Bronchial epithelial cell (primary cell): ENCODE data around the gene PTPN11. TPM values are rescaled to one million over a fixed set of nuclear protein-coding genes. Genes with fewer than 3 reads are reported as not detected.
"Not testable (repeated sequence)": the region's sequence is repeated elsewhere in the genome, so short reads cannot be mapped to it uniquely, and the experiment has no call there.

ENCODE experiments used
- DNase-seq: peaks from one replicate; pipeline ENCODE4 v3.0.0-alpha.2; 2010; ENCODE audit warnings: low read depth
- FAIRE-seq: peaks from 2 replicates; lab custom pipeline; 2011; peaks lifted over from hg19 to GRCh38; lab: Jason Lieb, UNC
- H3K27me3 ChIP-seq: 2 replicates; pipeline ENCODE4 v1.5.1; 2011; ENCODE audit warnings: low read length; ENCODE audit not compliant: control insufficient read depth, insufficient read depth
- H3K36me3 ChIP-seq: 2 replicates; pipeline ENCODE4 v1.5.1; 2011; ENCODE audit warnings: low read length; ENCODE audit not compliant: control insufficient read depth, insufficient read depth
- H3K4me3 ChIP-seq: 2 replicates; pipeline ENCODE4 v1.5.1; 2011; ENCODE audit warnings: mild to moderate bottlenecking, low read depth, low read length, control low read depth
- total RNA-seq: library from RNA; depleted of rRNA; stranded (reverse); fragments of >200 nt; gene quantifications from 2 replicates; pipeline ENCODE4 v1.2.1, GENCODE V29; 2014
- TF ChIP-seq, protein P1 (sequence below): IDR thresholded peaks from 2 replicates; pipeline ENCODE4 v1.5.1; 2011; ENCODE audit warnings: mild to moderate bottlenecking, moderate library complexity, low read length, control low read depth, inconsistent platforms; ENCODE audit not compliant: insufficient read depth, severe bottlenecking

PTPN11 gene
- total RNA-seq, 1 donor from 2014 or later: 140 TPM

GRCh38 chr12:112408621-112409020 lies 10.1 kb upstream of the PTPN11 start:
- H3K4me3 ChIP-seq: peak overlapping the region; percentile 87
- H3K36me3 ChIP-seq: peaks cover 19% of the 10 kb centered on the region
- no peaks in the 10 kb centered on the region for H3K27me3 ChIP-seq
- DNase-seq: peak; percentile 27
- TF ChIP-seq, protein P1, sequence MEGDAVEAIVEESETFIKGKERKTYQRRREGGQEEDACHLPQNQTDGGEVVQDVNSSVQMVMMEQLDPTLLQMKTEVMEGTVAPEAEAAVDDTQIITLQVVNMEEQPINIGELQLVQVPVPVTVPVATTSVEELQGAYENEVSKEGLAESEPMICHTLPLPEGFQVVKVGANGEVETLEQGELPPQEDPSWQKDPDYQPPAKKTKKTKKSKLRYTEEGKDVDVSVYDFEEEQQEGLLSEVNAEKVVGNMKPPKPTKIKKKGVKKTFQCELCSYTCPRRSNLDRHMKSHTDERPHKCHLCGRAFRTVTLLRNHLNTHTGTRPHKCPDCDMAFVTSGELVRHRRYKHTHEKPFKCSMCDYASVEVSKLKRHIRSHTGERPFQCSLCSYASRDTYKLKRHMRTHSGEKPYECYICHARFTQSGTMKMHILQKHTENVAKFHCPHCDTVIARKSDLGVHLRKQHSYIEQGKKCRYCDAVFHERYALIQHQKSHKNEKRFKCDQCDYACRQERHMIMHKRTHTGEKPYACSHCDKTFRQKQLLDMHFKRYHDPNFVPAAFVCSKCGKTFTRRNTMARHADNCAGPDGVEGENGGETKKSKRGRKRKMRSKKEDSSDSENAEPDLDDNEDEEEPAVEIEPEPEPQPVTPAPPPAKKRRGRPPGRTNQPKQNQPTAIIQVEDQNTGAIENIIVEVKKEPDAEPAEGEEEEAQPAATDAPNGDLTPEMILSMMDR: no peak
- FAIRE-seq: no peak

- Histone ChIP-seq H3K27me3 (no peaks in the 10 kb centered on the region), H3K4me3 (peak within 1 kb of the TSS; percentile 87), H3K36me3 (peaks cover 19% of the 10 kb centered on the region)
- TF ChIP-seq, protein P1: no peak
- FAIRE-seq: no peak
- peak; percentile 88 for DNase-seq
These were observed 9.5 kb upstream of the PTPN11 start, which contains the start of gene RPL6 for GRCh38 chr12:112409064-112409905. TSS of gene RPL6 (minus strand) at chr12:112409605. CDS start at chr12:112408656, 949 bp downstream.

DNA sequence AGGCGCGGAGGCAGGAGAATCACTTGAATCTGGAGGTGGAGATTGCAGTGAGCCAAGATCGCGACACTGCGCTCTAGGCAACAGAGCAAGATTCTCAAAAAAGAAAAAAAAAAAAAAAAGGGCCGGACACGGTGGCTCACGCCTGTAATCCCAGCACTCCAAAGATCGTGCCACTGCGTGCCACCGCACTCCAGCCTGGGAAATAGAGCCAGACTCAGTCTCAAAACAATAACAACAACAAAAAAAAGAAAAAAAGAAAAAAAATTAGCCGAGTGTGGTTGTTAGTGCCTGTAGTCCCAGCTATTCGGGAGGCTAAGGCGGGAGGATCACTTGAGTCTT lies 8.9 kb upstream of the PTPN11 start:
- no peaks in the 10 kb centered on the region for H3K27me3 ChIP-seq
- FAIRE-seq (no peak), DNase-seq (no peak)
- peaks cover 19% of the 10 kb centered on the region for H3K36me3 ChIP-seq
- TF ChIP-seq, protein P1: no peak
- no peak overlapping the region for H3K4me3 ChIP-seq

- DNase-seq (no peak), FAIRE-seq (no peak)
- Histone ChIP-seq H3K27me3 (no peaks in the 10 kb centered on the region), H3K36me3 (no peaks in the 10 kb centered on the region), H3K4me3 (no peak overlapping the region)
- TF ChIP-seq, protein P1: no peak
These were observed 4.7 kb upstream of the PTPN11 start for GRCh38 chr12:112413855-112414625.

- H3K36me3 ChIP-seq, DNase-seq, H3K27me3 ChIP-seq, FAIRE-seq, H3K4me3 ChIP-seq: not testable (repeated sequence)
These were observed 3.3 kb upstream of the PTPN11 start for GRCh38 chr12:112415457-112415856.

- no peak for FAIRE-seq
- no peaks in the 10 kb centered on the region for H3K27me3 ChIP-seq
- no peak for DNase-seq
- no peaks in the 10 kb centered on the region for H3K36me3 ChIP-seq
- TF ChIP-seq, protein P1: no peak
- peak overlapping the region; percentile 94 for H3K4me3 ChIP-seq
These were observed 507 bp upstream of the PTPN11 start for GRCh38 chr12:112418273-112418607.
